ENCODE results near the gene GNL3. TPM values are rescaled to one million over a fixed set of nuclear protein-coding genes. Genes with fewer than 3 reads are reported as not detected.

The GNL3 gene
- polyA plus RNA-seq, 2 of the 4 experiments (the other 2 are of a cell fraction): 125 to 139 TPM

GRCh38 chr3:52697632-52697965 lies 11.8 kb downstream of the GNL3 start (continued):
- TF ChIP-seq HOXB13 (CRISPR knock-in tag; IDR thresholded peaks at IDR 0.05; ENCODE audit: low read depth) (no peak), CHD2 (IDR thresholded peaks at IDR 0.05; ENCODE audit: low read length, partially characterized antibody) (no peak), SREBF2 (IDR thresholded peaks at IDR 0.05) (no peak), POLR2A (IDR thresholded peaks at IDR 0.05; ENCODE audit: low read length) (no peak), RNF2 (IDR thresholded peaks at IDR 0.05; ENCODE audit: borderline replicate concordance, low read depth) (no peak), HDAC2 (IDR thresholded peaks at IDR 0.05) (no peak)

GRCh38 chr3:52703341-52703740 lies 17.5 kb downstream of the GNL3 start:
- TF ChIP-seq TFCP2L1 (CRISPR knock-in tag; IDR thresholded peaks at IDR 0.05) (no peak), FOSL2 (IDR thresholded peaks at IDR 0.05) (no peak), FOSL2 (CRISPR knock-in tag; IDR thresholded peaks at IDR 0.05) (no peak), BCL3 (IDR thresholded peaks at IDR 0.05) (no peak), FOSB (CRISPR knock-in tag; IDR thresholded peaks at IDR 0.05) (no peak), RARB (CRISPR knock-in tag; IDR thresholded peaks at IDR 0.05) (no peak), KDM5A (IDR thresholded peaks at IDR 0.05) (no peak)
- ChIA-PET CTCF (no interaction called here), POLR2A (no interaction called here)
- Histone ChIP-seq H3K4me3 (no peak overlapping the region), H3K4me1 (peaks cover 25% of the 10 kb centered on the region), H3K27ac (no peak overlapping the region), H3K4me2 (no peak overlapping the region; the same call in 2 of the 3 replicates), H3K9me3 (no peaks in the 10 kb centered on the region)
- no peak for ATAC-seq
- no peak for DNase-seq (ENCODE audit: low read depth in 1 of 2, low spot score in 1 of 2)
- FAIRE-seq: no peak
- 86% methylated on average over 7 of the region's 7 CpGs for WGBS (ENCODE audit: missing lambda C conversion rate)

GRCh38 chr3:52704611-52705437 lies 19.0 kb downstream of the GNL3 start:
- DNase-seq (ENCODE audit: low read depth in 1 of 2, low spot score in 1 of 2): peak; percentile 12 to 21
- 2% methylated on average over 15 of the region's 22 CpGs for WGBS (ENCODE audit: missing lambda C conversion rate)
- Histone ChIP-seq H3K27ac (peak overlapping the region; percentile 94 to 99), H3K4me2 (peak overlapping the region; percentile 95), H3K4me3 (peak overlapping the region; percentile 74), H3K4me1 (peaks cover 25% of the 10 kb centered on the region), H3K9me3 (no peaks in the 10 kb centered on the region)
- FAIRE-seq: no peak
- TF ChIP-seq CHD2 (IDR thresholded peaks at IDR 0.05; ENCODE audit: low read length, partially characterized antibody) (no peak), MAX (IDR thresholded peaks at IDR 0.05) (0 out of 2 replicates have a peak, but pooled peaks have one; percentile 7)
- POLR2A ChIA-PET: interaction anchor here (1.6 to 1.7 kb wide), 2 partner anchors 15 to 34 kb away, joined by 5 to 6 read pairs; no protein-coding TSS in a partner anchor
- ATAC-seq: peak; percentile 31 to 38; a peak in 5 of 6 replicates
- CTCF ChIA-PET: interaction anchor here (1.1 kb wide), 1 partner anchor 10 kb away, joined by 3 read pairs; no protein-coding TSS in a partner anchor

GRCh38 chr3:52705438-52705687 lies 19.5 kb downstream of the GNL3 start:
- 0 out of 2 replicates have a peak, but pooled peaks have one; percentile 1 for TF ChIP-seq PHF8 (IDR thresholded peaks at IDR 0.05; ENCODE audit: borderline replicate concordance, low read depth)
- no peak for TF ChIP-seq POLR2AphosphoS2 (conservative IDR thresholded peaks at IDR 0.05; ENCODE audit: low read length)
- no peak for DNase-seq (ENCODE audit: low read depth in 1 of 2, low spot score in 1 of 2)
- no peak; a peak in 3 of 6 replicates for ATAC-seq
- no peak for FAIRE-seq
- 0% methylated on average over 2 of the region's 25 CpGs for WGBS (ENCODE audit: missing lambda C conversion rate)
- Histone ChIP-seq H3K4me2 (peak overlapping the region; percentile 95), H3K9me3 (no peaks in the 10 kb centered on the region), H3K4me3 (peak overlapping the region; percentile 74), H3K27ac (peak overlapping the region; percentile 94 to 99), H3K4me1 (peaks cover 25% of the 10 kb centered on the region)
- POLR2A ChIA-PET: interaction anchor here (0.9 to 1.7 kb wide), 4 partner anchors 11 to 35 kb away, joined by 3 to 6 read pairs (median 4); no protein-coding TSS in a partner anchor
- CTCF ChIA-PET: interaction anchor here (1.1 kb wide), 1 partner anchor 10 kb away, joined by 3 read pairs; no protein-coding TSS in a partner anchor

Data from A549 (cell line).